ENCODE results near the gene DNAH5. TPM values are rescaled to one million over a fixed set of nuclear protein-coding genes. Genes with fewer than 3 reads are reported as not detected.

DNAH5 gene
- total and polyA plus RNA-seq, 2 donors (not counting 1 experiment from before 2014, with no cell fraction given) = not detected

DNA sequence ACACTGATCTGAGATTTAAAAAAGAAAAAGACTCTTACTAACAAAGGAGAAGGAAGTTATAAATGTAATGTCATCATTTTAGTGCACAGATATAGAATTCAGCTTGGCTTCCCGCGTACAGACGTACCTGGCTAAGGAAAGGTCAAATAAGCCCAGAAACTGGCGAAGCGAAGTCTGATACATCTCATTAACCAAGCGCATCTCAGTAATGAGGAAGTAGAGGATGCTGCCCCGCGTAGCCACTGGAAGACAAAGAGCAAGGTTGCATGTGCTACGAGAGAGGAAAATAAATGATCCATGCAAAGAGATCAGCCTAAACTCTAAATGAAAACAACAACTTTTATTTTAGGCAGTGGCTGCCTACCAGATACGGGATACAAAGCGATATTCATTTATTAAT, 208.8 kb downstream of the DNAH5 start:
- H3K4me1 Mint-ChIP-seq = no peaks in the 10 kb centered on the region
- intact Hi-C loops (cut with micrococcal nuclease) = no loop called here
- ATAC-seq (ENCODE audit: low read depth) = no peak
- no peak for DNase-seq
- no peak overlapping the region for H3K27ac Mint-ChIP-seq
- Histone ChIP-seq H2AFZ (ENCODE audit: insufficient read depth, low read depth, low read length, poor library complexity, severe bottlenecking) (no peak overlapping the region), H3K9me3 (ENCODE audit: control extremely low read depth in 1 of 3, control insufficient read depth in 2 of 3, insufficient read depth in 1 of 3, low read length in 2 of 3) (peaks cover 0 to 5% (median 0%) of the 10 kb centered on the region in 3 donors), H3K79me2 (ENCODE audit: control insufficient read depth, insufficient read depth, low read length) (no peaks in the 10 kb centered on the region), H3K9ac (ENCODE audit: low read length) (no peak overlapping the region), H4K20me1 (ENCODE audit: control insufficient read depth, insufficient read depth, low read length, poor library complexity, severe bottlenecking) (no peaks in the 10 kb centered on the region), H3K4me3 (ENCODE audit: control extremely low read depth in 1 of 5, extremely low read depth in 1 of 5, insufficient read depth in 1 of 5, low read depth in 2 of 5, low read length in 4 of 5) (no peak overlapping the region), H3K4me2 (replicated peaks; ENCODE audit: low read depth, low read length, poor library complexity, severe bottlenecking) (no peak overlapping the region), H3K27me3 (replicated peaks in 1 of 4; ENCODE audit: control extremely low read depth in 1 of 4, control insufficient read depth in 3 of 4, insufficient read depth in 4 of 4, low read length in 3 of 4) (no peaks in the 10 kb centered on the region), H3K27ac (ENCODE audit: low read length in 2 of 2) (no peak overlapping the region), H3K36me3 (replicated peaks in 1 of 2; ENCODE audit: control extremely low read depth in 1 of 2, control insufficient read depth in 1 of 2, extremely low read depth in 1 of 2, insufficient read depth in 2 of 2, low read length in 1 of 2) (no peaks in the 10 kb centered on the region), H3K4me1 (ENCODE audit: control insufficient read depth in 2 of 2, insufficient read depth in 2 of 2, low read length in 2 of 2) (no peaks in the 10 kb centered on the region)
- H3K4me3 Mint-ChIP-seq = no peak overlapping the region
- TF ChIP-seq, protein P1, sequence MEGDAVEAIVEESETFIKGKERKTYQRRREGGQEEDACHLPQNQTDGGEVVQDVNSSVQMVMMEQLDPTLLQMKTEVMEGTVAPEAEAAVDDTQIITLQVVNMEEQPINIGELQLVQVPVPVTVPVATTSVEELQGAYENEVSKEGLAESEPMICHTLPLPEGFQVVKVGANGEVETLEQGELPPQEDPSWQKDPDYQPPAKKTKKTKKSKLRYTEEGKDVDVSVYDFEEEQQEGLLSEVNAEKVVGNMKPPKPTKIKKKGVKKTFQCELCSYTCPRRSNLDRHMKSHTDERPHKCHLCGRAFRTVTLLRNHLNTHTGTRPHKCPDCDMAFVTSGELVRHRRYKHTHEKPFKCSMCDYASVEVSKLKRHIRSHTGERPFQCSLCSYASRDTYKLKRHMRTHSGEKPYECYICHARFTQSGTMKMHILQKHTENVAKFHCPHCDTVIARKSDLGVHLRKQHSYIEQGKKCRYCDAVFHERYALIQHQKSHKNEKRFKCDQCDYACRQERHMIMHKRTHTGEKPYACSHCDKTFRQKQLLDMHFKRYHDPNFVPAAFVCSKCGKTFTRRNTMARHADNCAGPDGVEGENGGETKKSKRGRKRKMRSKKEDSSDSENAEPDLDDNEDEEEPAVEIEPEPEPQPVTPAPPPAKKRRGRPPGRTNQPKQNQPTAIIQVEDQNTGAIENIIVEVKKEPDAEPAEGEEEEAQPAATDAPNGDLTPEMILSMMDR (IDR thresholded peaks at IDR 0.05) = no peak
- no peak for TF ChIP-seq EZH2 (IDR thresholded peaks at IDR 0.05; ENCODE audit: borderline replicate concordance, insufficient read depth, low read depth, low read length, poor library complexity, severe bottlenecking)
- H3K27me3 Mint-ChIP-seq = no peaks in the 10 kb centered on the region
- peaks cover 2% of the 10 kb centered on the region for H3K9me3 Mint-ChIP-seq (ENCODE audit: insufficient read depth)
- ChIA-PET CTCF (no interaction called here), POLR2A (no interaction called here)
- WGBS (ENCODE audit: insufficient coverage) = no CpG with 5 or more reads among the region's 11 CpGs

DNA sequence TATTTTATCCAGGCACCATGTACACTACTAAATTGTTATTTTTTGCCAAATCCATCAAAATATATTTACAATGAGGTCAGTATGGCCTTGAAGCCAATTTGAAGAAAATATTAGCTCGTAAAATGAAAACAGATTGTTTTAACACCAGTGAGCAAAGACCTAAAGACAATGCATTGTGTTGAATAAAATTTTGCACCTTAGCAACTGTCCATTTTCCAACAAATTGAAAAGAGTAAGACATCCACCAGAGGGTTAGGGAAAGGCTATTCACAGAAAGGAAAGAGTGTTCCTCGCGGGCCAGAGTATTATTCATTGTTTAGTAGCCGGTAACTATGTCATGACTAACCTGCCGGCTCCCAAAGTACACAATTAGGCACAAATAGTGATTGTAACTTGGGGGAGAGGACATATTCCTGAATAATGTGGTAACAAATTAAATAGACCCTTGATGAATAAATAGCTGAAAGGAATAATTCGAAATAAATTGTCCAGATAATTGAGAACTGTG, 213.3 kb downstream of the DNAH5 start:
- H3K4me1 Mint-ChIP-seq = no peaks in the 10 kb centered on the region
- no peak overlapping the region for H3K4me3 Mint-ChIP-seq
- POLR2A ChIA-PET = no interaction called here
- CTCF ChIA-PET = no interaction called here
- H3K27me3 Mint-ChIP-seq = no peaks in the 10 kb centered on the region
- DNase-seq (no peak), ATAC-seq (ENCODE audit: low read depth) (no peak)
- H3K9me3 Mint-ChIP-seq (ENCODE audit: insufficient read depth) = peaks cover 2% of the 10 kb centered on the region
- Histone ChIP-seq H3K4me3 (ENCODE audit: control extremely low read depth in 1 of 5, extremely low read depth in 1 of 5, insufficient read depth in 1 of 5, low read depth in 2 of 5, low read length in 4 of 5) (no peak overlapping the region), H3K4me1 (ENCODE audit: control insufficient read depth in 2 of 2, insufficient read depth in 2 of 2, low read length in 2 of 2) (no peaks in the 10 kb centered on the region), H3K9me3 (ENCODE audit: control extremely low read depth in 1 of 3, control insufficient read depth in 2 of 3, insufficient read depth in 1 of 3, low read length in 2 of 3) (no peaks in the 10 kb centered on the region), H2AFZ (ENCODE audit: insufficient read depth, low read depth, low read length, poor library complexity, severe bottlenecking) (no peak overlapping the region), H3K79me2 (ENCODE audit: control insufficient read depth, insufficient read depth, low read length) (no peaks in the 10 kb centered on the region), H3K27ac (ENCODE audit: low read length in 2 of 2) (no peak overlapping the region), H4K20me1 (ENCODE audit: control insufficient read depth, insufficient read depth, low read length, poor library complexity, severe bottlenecking) (no peaks in the 10 kb centered on the region), H3K36me3 (replicated peaks in 1 of 2; ENCODE audit: control extremely low read depth in 1 of 2, control insufficient read depth in 1 of 2, extremely low read depth in 1 of 2, insufficient read depth in 2 of 2, low read length in 1 of 2) (no peaks in the 10 kb centered on the region), H3K27me3 (replicated peaks in 1 of 4; ENCODE audit: control extremely low read depth in 1 of 4, control insufficient read depth in 3 of 4, insufficient read depth in 4 of 4, low read length in 3 of 4) (no peaks in the 10 kb centered on the region), H3K9ac (ENCODE audit: low read length) (no peak overlapping the region), H3K4me2 (replicated peaks; ENCODE audit: low read depth, low read length, poor library complexity, severe bottlenecking) (no peak overlapping the region)
- no peak overlapping the region for H3K27ac Mint-ChIP-seq
- TF ChIP-seq, protein P1 (IDR thresholded peaks at IDR 0.05) = no peak
- no peak for TF ChIP-seq EZH2 (IDR thresholded peaks at IDR 0.05; ENCODE audit: borderline replicate concordance, insufficient read depth, low read depth, low read length, poor library complexity, severe bottlenecking)
- whole genome bisulfite sequencing (ENCODE audit: insufficient coverage) = 95% methylated on average over 3 of the region's 6 CpGs
- intact Hi-C loops (cut with micrococcal nuclease) = no loop called here
